GM21786 (cell line): ENCODE results near the gene SNAPC2.

Experiments
- ATAC-seq: cut with Tn5 transposase; IDR thresholded peaks from one replicate; pipeline ENCODE4 v1.9.1; 2021; ENCODE audit not compliant: unreplicated experiment

SNAPC2 gene, protein sequence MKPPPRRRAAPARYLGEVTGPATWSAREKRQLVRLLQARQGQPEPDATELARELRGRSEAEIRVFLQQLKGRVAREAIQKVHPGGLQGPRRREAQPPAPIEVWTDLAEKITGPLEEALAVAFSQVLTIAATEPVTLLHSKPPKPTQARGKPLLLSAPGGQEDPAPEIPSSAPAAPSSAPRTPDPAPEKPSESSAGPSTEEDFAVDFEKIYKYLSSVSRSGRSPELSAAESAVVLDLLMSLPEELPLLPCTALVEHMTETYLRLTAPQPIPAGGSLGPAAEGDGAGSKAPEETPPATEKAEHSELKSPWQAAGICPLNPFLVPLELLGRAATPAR

DNA sequence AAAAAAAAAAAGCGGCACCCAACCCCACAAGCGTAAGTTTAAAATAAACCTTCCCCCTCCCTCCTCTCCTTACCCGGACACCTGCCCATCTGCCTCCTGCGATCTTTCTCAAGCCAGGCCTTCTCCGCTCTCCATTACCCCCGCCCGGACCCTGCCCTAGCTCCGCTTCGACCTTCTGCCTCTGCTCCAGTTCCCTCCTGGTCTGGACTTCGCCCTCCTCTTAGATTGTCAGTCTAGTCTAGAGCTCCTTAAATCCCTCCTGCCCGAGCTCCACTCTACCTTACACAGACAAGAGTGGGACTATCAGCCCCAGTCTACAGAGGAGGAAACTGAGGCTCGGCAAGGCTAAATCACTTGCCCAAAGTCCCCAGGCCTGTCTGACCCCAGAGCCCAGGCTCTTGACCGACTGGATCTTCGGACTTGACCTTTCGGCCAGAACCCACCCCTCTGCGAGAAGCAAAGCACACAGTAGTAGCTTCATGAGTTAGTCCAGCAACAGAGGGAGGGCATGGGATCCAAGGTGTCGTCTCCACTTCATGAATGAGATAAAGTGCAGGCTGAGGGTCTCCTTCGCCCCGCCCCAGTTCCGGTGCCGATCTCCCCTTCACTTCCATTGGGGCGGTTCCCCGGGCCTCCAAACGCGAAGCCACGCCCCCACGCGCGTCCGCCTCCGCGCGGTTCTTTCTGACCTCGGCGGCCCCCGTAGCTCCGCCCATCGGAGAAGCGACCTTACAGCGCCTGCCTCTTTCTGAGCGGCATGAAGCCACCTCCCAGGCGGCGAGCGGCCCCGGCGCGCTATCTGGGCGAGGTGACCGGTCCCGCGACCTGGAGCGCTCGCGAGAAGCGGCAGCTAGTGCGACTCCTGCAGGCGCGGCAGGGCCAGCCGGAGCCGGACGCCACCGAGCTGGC, at the start of gene SNAPC2:
SNAPC2 (plus strand) TSS at position 729 of the 909 bp plus-strand sequence; CDS start at position 758, 29 bp downstream.
- ATAC-seq, result no peak

DNA sequence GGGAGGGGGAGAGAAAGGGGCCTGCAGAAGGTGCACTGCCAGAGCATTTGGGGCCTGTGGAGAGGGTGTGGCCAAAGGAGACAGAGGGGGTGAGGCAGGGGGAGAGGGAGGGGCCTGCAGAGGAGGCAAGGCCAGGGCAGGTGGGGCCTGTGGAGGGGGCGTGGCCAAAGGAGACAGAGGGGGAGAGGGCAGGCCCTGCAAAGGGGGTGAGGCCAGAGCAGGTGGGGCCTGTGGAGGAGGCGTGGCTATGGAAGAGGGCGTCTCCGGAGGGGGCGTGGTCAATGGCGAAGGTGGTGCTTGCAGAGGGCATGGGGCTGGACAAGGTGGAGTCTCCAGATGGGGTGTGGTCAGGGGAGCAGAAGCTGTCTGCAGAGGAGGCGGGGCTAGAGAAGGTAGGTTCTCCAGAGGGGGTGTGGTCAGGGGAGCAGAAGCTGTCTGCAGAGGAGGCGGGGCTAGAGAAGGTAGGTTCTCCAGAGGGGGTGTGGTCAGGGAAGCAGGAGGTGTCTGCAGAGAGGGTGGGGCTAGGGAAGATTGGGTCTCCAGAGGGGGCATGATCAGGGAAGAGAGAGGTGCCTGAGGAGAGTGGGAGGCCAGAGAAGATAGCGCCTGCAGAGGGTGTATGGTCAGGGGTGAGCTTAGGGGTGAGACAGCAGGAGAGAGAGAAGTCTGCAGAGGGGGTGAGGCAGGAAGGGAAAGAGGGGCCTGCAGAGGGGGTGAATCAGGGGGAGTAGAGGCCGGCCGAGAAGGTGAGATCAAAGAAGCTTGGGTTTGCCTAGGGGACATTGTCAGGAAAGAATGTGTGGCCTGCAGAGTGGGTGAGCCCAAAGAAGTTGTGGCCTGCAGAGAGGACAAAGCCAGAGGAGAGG, 49.3 kb upstream of the SNAPC2 start:
- no peak for ATAC-seq

DNA sequence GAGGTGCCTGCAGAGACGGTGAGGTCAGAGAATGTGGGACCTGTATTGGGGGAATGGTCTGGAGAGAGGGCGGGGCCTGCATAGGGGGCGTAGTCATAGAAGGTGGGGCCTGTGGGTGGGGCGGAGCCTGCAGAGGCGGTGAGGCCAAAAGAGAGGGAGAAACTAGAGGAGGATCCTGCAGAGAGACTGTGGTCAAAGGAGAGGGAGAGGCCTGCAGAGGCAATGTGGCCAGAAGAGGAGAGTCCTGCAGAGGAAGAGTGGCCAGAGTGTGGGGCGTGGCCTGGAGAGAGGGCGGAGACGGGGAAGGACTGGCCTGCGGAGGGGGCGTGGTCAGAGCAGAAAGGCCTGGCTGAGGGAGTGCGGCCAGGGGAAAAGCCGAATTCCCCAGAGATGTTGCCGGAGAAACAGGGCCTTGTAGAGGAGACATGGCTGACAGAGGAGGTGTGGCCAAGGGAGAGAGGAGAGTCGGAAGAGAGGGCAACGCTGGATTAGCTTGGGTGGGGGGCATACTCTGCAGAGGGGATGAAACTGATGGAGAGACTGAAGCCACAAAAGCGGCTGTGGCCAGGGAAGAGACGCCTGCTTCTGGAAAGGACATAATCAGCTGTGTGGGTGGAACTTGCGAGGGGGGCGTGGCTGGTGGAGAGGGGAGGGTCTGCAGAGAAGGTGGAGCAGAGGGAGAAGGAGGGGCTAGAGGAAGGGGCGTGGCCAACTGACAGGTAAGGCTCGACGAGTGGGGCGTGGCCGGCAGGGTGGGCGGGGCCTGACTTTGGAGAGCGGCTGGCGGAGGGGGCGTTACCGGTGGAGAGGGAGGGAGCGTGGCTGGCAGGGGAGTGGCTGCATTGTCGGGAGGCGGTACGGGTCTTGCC, 48.5 kb upstream of the SNAPC2 start:
- no peak for ATAC-seq

DNA sequence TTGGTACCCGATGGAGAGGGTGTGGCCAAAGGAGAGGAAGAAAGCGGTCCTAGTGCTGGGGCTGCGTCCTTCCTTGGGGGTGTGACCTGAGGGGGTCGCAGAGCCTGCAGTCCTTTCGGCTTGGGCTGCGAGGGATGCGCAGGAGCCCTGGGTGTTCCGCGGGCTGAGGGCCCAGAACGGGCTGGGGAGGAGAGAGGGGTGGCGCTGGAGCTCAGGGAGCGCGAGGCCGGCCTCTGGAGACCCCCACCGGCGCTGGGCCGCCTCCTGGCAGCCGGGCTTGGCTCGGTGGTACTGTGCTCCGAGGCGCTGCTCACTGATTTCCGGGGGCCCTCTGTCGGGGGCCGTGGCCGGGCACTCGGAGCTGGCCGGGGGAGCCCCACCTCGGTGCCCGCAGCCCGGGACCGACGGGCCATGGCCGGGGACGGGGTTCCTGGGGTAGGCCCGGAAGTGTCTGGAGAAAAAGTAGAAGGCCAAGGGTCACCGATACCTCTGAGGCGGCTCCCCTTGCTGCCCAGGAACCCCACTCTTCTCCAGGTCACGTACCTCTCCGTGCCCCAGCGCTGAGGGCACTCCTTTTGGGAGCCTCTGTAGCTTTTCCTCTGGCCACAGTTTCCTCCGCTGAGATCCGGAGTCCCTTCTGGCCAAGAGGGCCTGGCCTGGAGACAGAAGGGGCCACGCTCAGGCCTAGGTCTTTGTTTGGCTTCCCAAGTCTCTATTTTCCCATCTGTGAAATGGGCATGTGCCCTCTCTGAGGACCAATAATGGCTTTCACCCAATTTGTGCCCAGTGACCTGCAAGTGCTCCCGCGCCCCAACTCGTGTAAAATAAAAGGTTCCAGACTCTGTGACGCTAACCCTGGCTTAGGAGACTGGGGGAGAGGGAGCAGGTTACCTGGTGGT, 47.6 kb upstream of the SNAPC2 start:
- ATAC-seq, result no peak

DNA sequence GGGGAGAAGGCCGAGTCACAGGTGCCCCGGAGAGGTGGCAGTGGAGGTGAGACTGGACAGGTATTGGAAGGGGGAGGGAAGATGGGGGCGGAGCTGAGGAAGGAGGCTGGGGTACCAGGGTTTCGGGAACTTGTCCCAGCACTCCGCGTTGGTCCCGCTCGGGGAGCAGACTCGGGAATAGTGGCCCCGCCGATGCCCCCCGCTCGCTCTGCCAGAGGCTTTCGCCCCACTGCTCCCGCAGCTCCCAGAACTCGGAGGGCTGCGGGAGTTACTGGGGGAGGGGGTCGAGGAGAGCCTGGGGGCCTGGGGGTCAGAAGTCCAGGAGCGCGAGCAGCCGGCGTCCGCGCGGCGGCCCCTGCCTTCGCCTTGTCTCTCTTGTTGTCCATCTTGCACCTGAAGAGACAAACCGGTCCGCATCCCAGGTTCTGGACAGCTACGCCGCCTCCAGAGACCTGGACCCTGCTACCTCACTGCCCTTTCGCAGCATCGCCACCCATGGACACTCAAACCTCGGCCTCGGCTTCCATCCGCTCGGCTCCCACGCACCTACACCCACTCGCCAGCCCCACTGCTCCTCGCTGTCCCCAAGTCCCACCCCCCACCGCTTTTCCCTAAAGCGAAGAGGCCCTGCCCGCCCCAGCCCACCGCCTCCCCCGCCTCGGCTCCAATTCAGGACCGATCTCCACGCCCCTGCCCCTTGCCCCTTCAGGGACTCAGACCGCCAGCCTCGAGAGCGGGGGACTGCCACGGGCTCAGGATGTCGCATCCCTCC, 46.6 kb upstream of the SNAPC2 start:
- no peak for ATAC-seq

DNA sequence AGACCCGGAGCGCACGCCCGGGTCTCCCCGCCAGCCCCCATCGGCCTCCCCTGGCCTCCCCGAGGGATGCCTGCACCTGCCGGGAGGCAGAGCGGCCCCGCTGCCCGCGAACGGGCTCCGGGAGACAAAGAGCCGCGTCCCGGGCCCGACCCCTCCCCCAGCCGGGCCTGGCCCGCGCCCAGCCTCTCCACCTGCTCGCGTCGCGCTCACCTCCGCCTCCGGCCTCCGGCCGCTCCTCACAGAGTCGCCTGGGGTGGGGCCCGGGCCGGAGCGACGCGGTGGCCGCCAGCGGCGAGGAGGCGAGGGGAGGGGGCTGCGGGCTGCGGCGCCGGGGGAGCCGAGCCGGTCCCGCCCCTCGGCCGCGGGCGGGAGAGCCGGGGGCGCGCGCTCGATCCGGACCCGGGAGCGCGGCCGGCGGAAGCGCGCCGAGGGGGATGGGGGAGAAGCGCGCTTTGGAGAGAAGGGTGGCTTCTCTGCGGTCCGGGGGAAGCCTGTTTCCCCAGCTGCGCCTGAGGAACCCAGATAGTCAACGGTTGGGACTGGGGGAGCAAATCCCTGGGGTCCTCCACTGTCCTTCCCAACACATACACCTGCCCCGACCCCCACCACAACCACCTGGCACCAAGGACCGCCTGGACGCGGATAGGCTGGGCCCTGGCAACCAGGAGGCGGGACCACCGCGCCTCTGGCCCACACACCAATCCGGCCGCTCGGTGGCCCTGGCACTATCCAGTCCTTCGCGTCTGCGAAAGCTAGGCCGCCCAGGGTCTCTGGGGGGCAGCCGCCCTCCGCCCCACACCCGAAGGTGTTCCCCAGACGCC, 45.9 kb upstream of the SNAPC2 start, which contains the start of gene PRR36:
PRR36 (minus strand) TSS at position 315 of the 821 bp plus-strand sequence. CDS start 701 bp downstream, outside the sequence.
- no peak for ATAC-seq

DNA sequence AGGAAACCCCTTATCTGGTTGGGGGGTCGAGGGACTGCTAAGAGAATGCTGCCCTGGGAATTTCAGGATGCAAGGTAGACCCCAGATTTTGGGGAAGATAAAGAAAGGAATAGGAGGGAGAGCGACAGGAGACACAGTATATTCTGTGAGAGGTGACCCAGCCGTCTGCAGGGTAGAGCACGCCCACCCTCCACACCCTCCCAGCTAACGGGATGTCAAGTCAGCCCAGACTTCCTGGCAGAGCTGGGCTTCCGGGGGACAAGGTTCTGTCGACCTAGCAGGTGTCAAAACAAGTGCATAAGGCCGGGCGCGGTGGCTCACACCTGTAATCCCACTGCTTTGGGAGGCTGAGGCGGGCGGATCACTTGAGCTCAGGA, 45.3 kb upstream of the SNAPC2 start:
- no peak for ATAC-seq

DNA sequence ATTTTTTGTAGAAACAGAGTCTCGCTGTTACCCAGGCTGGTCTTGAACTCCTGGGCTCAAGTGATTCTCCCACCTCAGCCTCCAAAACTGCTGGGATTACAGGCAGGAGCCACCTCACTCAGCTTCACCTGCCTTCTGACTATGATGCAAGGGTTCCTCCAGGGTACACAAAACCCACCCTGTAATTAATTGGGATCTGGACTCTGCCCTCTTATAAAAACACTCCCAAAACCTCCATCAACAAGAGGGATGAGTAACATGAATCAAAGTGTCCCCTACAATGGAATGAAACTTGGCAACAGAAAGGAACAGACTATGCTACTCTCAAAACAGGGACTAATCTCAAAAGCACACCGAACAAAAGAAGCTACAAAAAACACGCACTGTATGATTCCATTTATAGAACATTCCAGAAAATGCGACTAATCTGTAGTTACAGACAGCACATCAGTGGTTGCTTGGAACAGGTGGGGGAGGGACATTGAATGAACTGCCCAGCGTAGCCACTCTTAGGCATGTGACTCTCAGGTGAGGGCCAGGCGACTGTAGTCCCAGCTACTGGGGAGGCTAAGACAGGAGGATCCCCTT, 42.8 kb upstream of the SNAPC2 start:
- no peak for ATAC-seq

DNA sequence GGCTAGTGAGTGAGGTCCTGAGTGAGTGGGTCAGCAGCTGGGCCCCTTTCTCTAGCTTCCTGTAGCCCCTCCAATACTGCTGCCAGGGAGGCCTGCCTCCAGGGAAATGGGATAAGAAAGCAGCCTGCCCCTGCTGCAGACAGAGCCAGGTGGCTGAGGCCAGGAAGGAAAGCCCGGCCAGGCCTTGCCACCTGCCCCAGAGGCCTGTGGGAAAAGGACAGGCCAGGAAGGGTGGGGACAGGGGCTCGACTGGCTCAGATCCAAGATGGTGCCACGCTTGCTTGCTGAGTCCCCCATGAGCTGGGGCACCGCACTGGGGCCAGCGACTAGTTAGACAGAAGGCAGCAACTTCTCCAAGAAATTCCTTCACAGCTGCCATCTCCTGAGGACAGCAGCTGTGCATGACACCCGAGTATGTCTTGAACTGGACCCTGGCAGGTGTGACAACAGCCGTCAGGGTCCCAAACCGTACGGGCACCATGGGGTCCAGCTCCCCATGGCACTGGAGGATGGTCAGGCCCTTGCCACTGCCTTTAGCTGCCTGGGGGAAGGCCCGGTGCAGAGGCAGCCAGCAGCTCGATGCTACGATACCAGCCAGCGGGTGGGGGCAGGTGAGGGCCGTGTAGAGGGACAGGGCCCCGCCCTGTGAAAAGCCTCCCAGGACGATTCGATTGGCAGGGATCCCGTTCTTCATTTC, 40.9 kb upstream of the SNAPC2 start:
- ATAC-seq, result no peak

DNA sequence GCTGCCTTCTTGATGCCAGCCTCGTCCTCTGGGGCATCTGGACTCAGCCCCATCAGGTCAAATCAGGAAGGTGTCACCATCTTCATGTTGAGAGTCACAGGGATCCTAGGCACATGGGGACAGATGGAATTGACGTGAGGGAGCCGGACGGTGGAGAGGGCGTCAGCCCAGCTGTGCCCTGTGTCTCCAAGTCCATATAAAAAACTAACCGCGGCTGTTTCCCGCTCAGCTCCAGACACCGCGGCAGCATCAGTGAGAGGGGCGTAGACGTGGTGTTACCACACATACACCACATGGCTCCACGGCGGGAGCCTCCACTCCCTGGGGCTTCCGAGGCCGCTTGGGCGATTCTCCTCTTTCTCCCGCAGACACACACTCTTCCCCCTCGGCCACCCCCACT, 40.3 kb upstream of the SNAPC2 start:
- ATAC-seq, result no peak

DNA sequence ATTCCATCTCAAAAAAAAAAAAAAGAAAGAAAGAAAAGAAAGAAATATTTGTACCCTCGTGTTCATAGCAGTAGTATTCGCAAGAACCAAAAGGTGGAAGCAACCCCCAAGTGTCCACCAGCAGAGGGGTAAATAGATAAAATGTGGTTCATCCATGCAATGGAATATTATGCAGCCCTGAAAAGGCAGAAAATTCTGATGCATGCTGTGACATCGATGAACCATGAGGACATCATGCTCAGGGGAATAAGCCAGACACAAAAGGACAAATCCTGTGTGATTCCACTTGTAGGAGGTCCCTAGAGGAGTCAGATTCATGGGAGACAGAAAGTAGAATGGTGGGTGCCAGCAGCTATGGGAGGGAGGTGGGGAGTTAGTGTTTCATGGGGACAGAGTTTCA, 38.2 kb upstream of the SNAPC2 start:
- ATAC-seq, result no peak

DNA sequence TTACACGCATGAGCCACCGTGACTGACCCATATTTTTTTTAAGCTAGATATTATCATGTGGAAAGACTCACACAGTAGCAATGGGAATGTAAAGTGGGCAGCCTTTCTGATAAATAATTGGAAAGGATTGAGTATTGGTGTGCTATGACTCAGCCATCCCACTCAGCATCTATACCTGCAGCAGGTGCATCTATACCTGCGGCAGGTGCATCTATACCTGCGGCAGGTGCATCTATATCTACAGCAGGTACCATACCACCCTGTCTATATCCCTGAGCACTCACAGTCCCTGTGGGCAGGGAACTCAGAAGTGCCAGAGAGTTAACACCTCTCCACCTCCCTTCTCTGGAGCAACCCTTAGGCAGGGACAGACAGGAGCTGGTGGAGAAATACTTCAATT, 37.0 kb upstream of the SNAPC2 start:
- ATAC-seq, result no peak

DNA sequence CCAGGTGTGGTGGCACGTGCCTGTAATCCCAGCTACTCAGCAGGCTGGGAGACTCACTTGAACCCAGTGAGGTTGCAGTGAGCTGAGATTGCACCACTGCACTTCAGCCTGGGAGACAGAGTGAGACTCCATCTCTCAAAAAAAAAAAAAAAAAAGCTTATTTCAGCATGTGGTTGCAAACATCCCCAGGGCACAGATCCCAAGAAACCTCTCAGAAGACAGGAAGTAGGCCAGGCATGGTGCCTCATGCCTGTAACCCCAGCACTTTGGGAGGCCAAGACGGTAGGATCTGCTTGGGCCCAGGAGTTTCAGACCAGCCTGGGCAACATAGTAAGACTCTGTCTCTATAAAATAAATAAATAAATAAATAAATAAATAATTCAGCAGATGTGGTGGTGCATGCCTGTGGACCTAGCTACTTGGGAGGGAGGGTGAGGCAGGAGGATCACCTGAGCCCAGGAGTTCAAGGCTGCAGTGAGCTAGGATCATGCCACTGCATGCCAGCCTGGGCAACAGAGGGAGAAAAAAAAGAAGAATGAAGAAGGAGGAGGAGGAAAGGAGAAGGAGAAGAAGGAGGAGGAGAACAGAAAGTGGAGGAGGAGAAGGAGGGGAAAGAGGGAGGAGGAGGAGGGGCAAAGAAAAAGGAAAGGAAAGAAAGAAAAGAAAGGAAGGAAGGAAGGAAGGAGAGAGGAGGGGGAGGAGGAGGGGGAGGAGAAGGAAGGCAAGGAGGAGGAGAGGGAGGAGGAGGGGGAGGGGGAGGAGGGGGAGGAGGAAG, 36.2 kb upstream of the SNAPC2 start:
- no peak for ATAC-seq

DNA sequence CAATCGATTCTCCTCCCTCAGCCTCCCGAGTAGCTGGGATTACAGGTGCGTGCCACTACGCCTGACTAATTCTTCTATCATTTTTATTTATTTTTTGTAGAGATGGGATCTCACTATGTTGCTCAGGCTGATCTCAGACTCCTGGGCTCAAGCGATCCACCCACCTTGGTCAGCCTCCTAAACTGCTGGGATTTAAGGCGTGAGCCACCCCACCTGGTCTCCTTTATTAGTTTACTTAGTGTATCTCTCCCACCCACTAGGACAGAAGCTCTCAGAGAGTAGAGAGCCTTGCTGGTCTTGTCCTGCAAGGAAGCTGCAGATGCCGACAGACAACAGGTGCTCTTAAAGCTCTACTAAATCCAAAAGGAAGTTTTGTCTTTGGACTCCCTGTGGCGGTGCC, 34.3 kb upstream of the SNAPC2 start:
- no peak for ATAC-seq

DNA sequence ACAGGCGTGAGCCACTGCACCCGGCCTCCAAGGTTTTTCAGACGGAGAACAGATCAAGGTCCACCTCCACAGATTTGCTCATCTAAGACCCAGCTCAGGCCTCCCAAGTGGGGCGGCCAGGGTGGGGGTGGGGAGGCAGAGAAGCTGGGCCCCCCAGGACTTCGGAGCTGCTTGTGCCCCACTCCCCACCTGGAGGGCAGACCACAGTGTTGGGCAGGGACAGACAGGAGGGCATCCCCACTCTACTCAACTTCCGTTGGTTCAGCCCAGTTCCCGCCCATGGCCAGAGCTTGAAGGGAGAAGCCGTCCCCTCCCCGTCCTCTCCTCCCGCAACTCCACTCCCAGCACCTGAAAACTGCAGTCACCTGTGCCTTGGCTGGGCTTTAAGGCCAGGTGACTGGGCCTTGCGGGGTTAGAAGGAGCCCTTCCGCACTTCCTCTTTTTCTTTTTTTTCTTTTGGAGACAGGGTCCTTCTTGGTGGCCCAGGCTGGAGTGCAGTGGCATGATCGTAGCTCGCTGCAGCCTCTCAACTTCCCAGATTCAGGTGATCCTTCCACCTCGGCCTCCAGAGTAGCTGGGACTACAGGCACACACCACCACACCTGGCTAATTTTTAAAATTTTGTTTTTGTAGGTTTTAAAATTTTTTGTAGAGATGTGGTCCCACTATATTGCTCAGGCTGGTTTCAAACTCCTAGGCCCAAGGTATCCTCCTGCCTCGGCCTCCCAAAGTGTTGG, 32.6 kb upstream of the SNAPC2 start:
- no peak for ATAC-seq
